Body of pancreas (tissue), 4 donors: Measurements from ENCODE around the gene SORCS1.

Experiments used
- POLR2A ChIP-seq, 3 donors: fragments of 450-650 bp; IDR thresholded peaks; one replicate each; pipeline ENCODE4 v1.6.1; 2016; ENCODE audit warnings: antibody characterized with exemption in 3 of 3, mild to moderate bottlenecking in 2 of 3
- TF ChIP-seq, protein P1 (sequence below), 7 experiments: fragments of 450-650 bp in 4 of 7; fragments of 200-600 bp in 3 of 7; sonication (generic) in 3 of 7; IDR thresholded peaks; one replicate each; pipeline ENCODE4 v1.5.1; 2016 to 2019; ENCODE audit warnings: antibody characterized with exemption in 7 of 7

DNA sequence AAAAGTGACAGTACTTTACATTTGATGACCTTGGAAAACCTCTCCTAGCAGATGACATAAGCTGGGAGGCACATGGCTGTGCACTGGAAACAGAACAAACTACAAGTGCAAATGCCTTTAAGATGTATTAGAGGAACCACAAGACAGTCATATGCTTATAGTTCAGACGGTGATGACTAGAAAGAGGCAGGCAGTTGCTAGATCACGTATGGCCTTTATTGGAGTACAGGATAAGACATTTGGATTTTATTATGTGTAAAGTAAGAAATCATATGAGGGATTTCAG lies 290.0 kb downstream of the SORCS1 start:
- TF ChIP-seq, protein P1, sequence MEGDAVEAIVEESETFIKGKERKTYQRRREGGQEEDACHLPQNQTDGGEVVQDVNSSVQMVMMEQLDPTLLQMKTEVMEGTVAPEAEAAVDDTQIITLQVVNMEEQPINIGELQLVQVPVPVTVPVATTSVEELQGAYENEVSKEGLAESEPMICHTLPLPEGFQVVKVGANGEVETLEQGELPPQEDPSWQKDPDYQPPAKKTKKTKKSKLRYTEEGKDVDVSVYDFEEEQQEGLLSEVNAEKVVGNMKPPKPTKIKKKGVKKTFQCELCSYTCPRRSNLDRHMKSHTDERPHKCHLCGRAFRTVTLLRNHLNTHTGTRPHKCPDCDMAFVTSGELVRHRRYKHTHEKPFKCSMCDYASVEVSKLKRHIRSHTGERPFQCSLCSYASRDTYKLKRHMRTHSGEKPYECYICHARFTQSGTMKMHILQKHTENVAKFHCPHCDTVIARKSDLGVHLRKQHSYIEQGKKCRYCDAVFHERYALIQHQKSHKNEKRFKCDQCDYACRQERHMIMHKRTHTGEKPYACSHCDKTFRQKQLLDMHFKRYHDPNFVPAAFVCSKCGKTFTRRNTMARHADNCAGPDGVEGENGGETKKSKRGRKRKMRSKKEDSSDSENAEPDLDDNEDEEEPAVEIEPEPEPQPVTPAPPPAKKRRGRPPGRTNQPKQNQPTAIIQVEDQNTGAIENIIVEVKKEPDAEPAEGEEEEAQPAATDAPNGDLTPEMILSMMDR (IDR thresholded peaks at IDR 0.05) = no peak
- TF ChIP-seq POLR2A (IDR thresholded peaks at IDR 0.05) = no peak
